ENCODE results near the gene GPC6.
A peak's percentile ranks its signal among the peaks of the same experiment; 100 is the strongest.

Gene GPC6

GRCh38 chr13:93230261-93230855, 3.8 kb downstream of the GPC6 start:
- no peak for DNase-seq (ENCODE audit: low read depth)

- no peak for DNase-seq (ENCODE audit: low read depth)
Measured at GRCh38 chr13:93231867-93232266, 5.3 kb downstream of the GPC6 start.

GRCh38 chr13:93233997-93234416, 7.4 kb downstream of the GPC6 start:
- no peak for DNase-seq (ENCODE audit: low read depth)

GRCh38 chr13:93234459-93234858, 7.9 kb downstream of the GPC6 start:
- DNase-seq (ENCODE audit: low read depth): no peak

GRCh38 chr13:93235258-93236015, 8.8 kb downstream of the GPC6 start:
- no peak for DNase-seq (ENCODE audit: low read depth)

- DNase-seq (ENCODE audit: low read depth): no peak
Measured at GRCh38 chr13:93238711-93239110, 12.1 kb downstream of the GPC6 start.

- DNase-seq (ENCODE audit: low read depth): no peak
Measured at GRCh38 chr13:93243375-93244063, 16.9 kb downstream of the GPC6 start.

- DNase-seq (ENCODE audit: low read depth): no peak
Measured at GRCh38 chr13:93244141-93244917, 17.7 kb downstream of the GPC6 start.

GRCh38 chr13:93244918-93245280, 18.3 kb downstream of the GPC6 start:
- no peak for DNase-seq (ENCODE audit: low read depth)

GRCh38 chr13:93246069-93246468, 19.5 kb downstream of the GPC6 start:
- DNase-seq (ENCODE audit: low read depth): no peak

GRCh38 chr13:93248627-93249047, 22.0 kb downstream of the GPC6 start:
- no peak for DNase-seq (ENCODE audit: low read depth)

- peak; percentile 71 for DNase-seq (ENCODE audit: low read depth)
Measured at GRCh38 chr13:93249364-93250306, 23.0 kb downstream of the GPC6 start.

GRCh38 chr13:93254775-93255174, 28.2 kb downstream of the GPC6 start:
- DNase-seq (ENCODE audit: low read depth): no peak

GRCh38 chr13:93256998-93257397, 30.4 kb downstream of the GPC6 start:
- no peak for DNase-seq (ENCODE audit: low read depth)

- no peak for DNase-seq (ENCODE audit: low read depth)
Measured at GRCh38 chr13:93259527-93260080, 33.0 kb downstream of the GPC6 start.

GRCh38 chr13:93260591-93260990, 34.0 kb downstream of the GPC6 start:
- DNase-seq (ENCODE audit: low read depth): no peak

- no peak for DNase-seq (ENCODE audit: low read depth)
Measured at GRCh38 chr13:93262729-93263345, 36.2 kb downstream of the GPC6 start.

- DNase-seq (ENCODE audit: low read depth): no peak
Measured at GRCh38 chr13:93264876-93265275, 38.3 kb downstream of the GPC6 start.

- DNase-seq (ENCODE audit: low read depth): no peak
Measured at GRCh38 chr13:93265800-93266199, 39.2 kb downstream of the GPC6 start.

GRCh38 chr13:93266681-93267080, 40.1 kb downstream of the GPC6 start:
- DNase-seq (ENCODE audit: low read depth): no peak
